Measurements from ENCODE around the gene BEST1. TPM values are rescaled to one million over a fixed set of nuclear protein-coding genes. Genes with fewer than 3 reads are reported as not detected.

BEST1 gene
- total RNA-seq, 2 experiments from 2014 or later = not detected

Other genes starting within 250 kb of the BEST1 start
- 1 to 10 TPM; 2.1 to 2.2 TPM for gene MYRF, start 197.7 kb upstream of the BEST1 start, total RNA-seq
- 100 to 1,000 TPM; 138 to 157 TPM for gene TMEM258, start 157.8 kb upstream of the BEST1 start, total RNA-seq
- gene FEN1, start 157.4 kb upstream of the BEST1 start, total RNA-seq = 100 to 1,000 TPM; 141 to 150 TPM
- gene FADS1, start 133.3 kb upstream of the BEST1 start, total RNA-seq = 10 to 100 TPM; 33.8 to 35.4 TPM
- gene FADS2, start 122.1 kb upstream of the BEST1 start, total RNA-seq = 100 to 1,000 TPM; 174 to 184 TPM
- 1 to 10 TPM; 2.6 to 7.7 TPM for gene FADS3, start 58.8 kb upstream of the BEST1 start, total RNA-seq
- not detected for gene RAB3IL1, start 32.8 kb upstream of the BEST1 start, total RNA-seq
- gene FTH1, start 17.3 kb downstream of the BEST1 start, total RNA-seq = 100 to 1,000 TPM; 740 to 867 TPM
- 100 to 1,000 TPM; 176 to 205 TPM for gene INCENP, start 173.7 kb downstream of the BEST1 start, total RNA-seq
- not detected for gene SCGB1D1, start 239.9 kb downstream of the BEST1 start, total RNA-seq

Measured in activated CD8-positive, alpha-beta memory T cell treated with anti-CD3 and anti-CD28 coated beads, Interleukin-2, amount 10 ng/mL, durations not matched to agents 7 days and 5 days (primary cell).